ENCODE measurements around the gene TXLNG. TPM values are rescaled to one million over a fixed set of nuclear protein-coding genes. Genes with fewer than 3 reads are reported as not detected.
"Not testable (repeated sequence)": the region's sequence is repeated elsewhere in the genome, so short reads cannot be mapped to it uniquely, and the experiment has no call there.

The TXLNG gene
- total RNA-seq, 1 donor from 2014 or later, result 6.0 TPM

DNA sequence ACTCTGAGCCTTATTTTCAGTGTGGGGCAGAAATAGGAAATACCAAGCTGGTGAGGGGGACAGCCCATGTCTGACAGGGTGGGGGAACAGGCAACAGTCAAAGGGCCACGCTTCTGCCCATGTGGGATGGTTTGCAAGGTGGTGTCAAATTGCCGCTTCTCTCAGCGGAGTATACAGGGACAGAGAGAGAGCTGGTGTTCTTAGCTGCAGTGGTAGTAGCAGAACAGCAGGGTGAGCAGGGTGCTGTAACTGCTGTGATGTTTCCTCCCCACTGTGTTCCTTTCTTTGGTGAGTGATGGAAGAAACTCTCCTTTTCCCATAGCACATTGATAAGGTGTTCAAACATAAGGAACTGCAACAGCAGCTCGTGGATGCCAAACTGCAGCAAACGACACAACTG is 46.0 kb downstream of the TXLNG start:
- no peak for DNase-seq
- ATAC-seq, result no peak
- intact Hi-C loops (cut with micrococcal nuclease), result no loop called here

GRCh38 chrX:16834806-16835205 is 48.5 kb downstream of the TXLNG start:
- intact Hi-C loops (cut with micrococcal nuclease), result no loop called here
- ATAC-seq, result no peak
- no peak for DNase-seq

DNA sequence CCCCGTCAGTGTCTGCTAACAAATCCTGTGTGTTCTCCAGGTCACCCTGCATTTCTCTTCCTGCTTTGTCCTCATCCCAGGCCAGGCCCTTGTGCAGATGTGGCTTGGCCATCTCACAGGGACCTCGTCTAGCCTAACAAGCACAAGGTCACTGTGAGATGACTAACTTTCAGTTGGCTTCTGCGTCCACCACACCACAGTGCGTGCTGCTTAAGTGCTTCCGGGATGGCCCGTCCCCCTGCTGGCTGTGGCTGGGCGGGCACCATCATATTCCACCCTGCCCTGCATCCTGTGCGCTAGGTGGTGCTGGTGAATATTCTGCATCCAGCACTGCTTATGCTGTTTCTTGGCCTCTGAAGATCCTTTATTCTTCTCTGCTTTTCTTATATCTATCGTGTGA is 50.1 kb downstream of the TXLNG start:
- ATAC-seq, result no peak
- DNase-seq, result no peak
- intact Hi-C loops (cut with micrococcal nuclease), result no loop called here

- intact Hi-C loops (cut with micrococcal nuclease), result no loop called here
- peak; percentile 82 for ATAC-seq
- peak; percentile 42 for DNase-seq
These were observed 52.2 kb downstream of the TXLNG start for GRCh38 chrX:16838202-16839066.

GRCh38 chrX:16839219-16839851 is 53.1 kb downstream of the TXLNG start:
- DNase-seq (no peak), ATAC-seq (peak; percentile 35)
- intact Hi-C loops (cut with micrococcal nuclease), result no loop called here

DNA sequence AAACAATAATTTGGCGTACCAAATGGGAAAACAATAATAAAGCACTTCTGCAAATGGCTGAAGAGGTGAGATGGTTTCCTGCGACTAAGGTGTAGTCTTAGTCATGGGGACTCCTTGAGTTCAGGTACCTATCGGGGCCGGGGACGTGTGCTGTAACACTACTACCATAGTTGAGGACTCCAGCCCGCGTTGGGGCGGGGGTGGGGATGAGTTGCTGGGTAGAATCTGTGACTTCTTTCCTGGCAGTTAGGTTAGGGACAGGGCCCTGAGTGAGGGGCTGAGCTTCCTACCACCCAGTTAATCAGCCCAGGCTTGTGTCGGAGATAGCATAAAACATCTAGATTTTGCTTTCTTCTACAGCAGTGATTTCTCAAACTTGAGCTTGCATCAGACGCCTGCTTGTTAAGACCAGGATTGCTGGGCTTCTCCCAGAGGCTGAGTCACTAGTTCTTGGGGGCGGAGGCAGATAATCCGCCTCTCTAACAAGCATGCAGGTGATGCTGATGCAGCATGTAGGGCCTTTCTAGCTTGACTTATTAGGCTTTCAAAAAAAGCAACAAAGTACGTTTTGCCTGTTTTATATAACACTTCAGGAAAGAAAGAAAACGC is 53.7 kb downstream of the TXLNG start:
- ATAC-seq, result peak; percentile 7
- no peak for DNase-seq
- intact Hi-C loops (cut with micrococcal nuclease), result no loop called here

- intact Hi-C loops (cut with micrococcal nuclease), result no loop called here
- ATAC-seq (no peak), DNase-seq (no peak)
These were observed 56.4 kb downstream of the TXLNG start for GRCh38 chrX:16842684-16843083.

DNA sequence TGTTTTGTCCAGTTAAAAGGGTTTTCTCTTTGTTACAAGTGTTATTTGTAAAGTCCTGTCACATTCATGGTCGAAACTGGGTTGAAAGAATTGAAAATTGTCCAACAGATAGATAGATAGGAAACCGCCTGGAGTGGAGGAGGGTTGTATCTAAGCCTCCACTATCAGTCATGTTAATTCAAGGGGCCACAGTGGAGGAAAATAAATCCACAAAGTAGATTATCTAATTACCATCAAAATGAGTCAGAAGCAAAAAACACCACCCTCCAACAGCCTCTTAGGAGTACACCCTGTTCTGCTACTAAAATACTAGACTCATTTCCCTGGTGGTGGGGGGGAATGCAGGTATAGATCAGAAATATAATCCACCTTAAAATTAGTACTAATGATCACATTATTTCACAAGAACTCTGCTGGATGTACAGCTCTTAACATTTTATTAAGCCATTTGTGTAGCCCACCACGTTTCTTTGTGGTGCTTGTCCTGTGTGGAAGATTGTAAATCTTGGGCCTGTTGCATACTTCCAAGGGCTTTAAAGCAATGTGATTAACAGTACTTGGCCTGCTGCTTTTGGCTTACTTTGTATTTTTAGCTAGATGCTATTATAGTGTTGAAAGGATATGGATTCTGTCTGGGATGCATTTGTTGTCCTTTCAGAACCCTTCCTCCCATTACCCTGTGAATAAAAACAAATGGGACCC is 57.1 kb downstream of the TXLNG start:
- DNase-seq (no peak), ATAC-seq (no peak)
- intact Hi-C loops (cut with micrococcal nuclease), result no loop called here

- DNase-seq (no peak), ATAC-seq (no peak)
- intact Hi-C loops (cut with micrococcal nuclease), result no loop called here
These were observed 59.4 kb downstream of the TXLNG start for GRCh38 chrX:16845686-16846085.

DNA sequence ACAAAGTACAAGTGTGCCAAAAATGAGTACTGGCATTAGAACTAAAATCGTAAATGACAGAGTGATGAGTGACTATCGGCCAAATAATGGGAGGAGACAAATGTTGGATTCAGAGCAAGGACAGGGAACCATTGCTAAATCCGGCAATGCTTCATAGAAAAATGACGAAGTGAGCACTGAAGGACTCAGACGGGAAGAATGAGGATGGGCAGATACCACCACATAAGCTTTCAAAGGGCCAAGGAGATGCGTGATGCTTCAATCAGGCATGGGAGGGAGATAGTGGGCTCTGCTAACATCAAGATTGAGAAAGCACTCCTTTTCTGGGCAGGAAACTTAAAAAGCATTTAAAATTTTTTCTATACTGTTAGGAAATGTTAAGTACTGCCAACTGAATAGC is 62.3 kb downstream of the TXLNG start:
- ATAC-seq (no peak), DNase-seq (no peak)
- intact Hi-C loops (cut with micrococcal nuclease), result no loop called here

DNA sequence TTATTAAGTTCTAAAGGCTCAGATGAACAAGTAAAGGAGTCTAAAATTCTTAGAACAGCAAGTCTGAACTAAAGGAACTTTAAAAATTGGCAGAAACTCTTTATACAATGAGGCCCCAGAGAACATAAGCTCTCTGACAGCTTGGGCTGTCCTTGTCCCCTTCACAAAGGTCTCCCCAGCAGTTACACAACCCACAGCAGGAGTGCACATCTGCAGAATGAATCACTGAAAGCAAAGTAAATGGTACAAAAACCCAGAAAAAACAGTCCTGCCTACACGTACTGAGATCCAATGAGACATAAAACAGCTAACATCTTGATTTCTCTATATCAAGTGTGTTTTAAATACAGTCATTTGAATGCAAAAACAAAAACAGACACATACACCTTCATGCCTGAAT is 65.2 kb downstream of the TXLNG start:
- intact Hi-C loops (cut with micrococcal nuclease), result no loop called here
- DNase-seq (no peak), ATAC-seq (peak; percentile 22)

DNA sequence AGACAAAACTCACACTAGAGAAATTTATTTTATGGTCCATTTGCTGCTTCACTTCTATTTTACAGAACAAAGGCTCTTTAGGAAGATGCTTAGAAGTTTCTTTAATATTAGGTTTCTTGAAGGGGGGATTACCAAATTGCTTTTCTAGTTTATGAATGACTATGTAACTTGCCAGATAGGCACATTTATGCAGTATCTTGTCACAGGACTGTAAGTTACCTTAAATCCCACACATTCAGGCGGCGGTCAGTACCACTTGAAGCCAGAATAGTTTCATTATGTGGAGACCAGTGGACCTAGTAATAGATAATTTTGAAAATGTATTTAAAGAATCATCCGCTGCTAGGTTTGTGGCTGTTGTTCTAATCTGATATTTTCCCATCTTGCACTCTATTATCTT is 65.6 kb downstream of the TXLNG start:
- no peak for ATAC-seq
- DNase-seq, result no peak
- intact Hi-C loops (cut with micrococcal nuclease), result no loop called here

- intact Hi-C loops (cut with micrococcal nuclease), result no loop called here
- DNase-seq (no peak), ATAC-seq (no peak)
These were observed 66.4 kb downstream of the TXLNG start for GRCh38 chrX:16852617-16853179.

DNA sequence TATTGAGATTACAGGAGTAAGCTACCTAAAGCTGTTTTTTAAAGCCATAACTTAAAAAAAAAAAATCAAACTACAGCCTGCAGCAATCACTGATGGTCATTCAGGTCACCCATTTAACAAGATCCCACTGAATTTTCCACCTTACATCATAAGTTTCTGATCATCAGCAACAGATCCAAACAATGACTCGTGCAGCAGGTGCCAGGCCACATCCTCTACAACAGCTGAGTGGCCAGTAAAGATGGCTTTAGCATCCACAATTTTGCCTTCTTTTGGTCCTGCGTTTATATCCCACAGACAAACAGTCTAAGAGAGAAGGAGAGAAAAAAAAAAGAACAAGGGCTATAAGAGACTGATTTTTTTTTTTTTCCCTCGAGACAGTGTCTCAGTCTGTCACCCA is 67.3 kb downstream of the TXLNG start:
- ATAC-seq (no peak), DNase-seq (no peak)
- intact Hi-C loops (cut with micrococcal nuclease), result no loop called here

DNA sequence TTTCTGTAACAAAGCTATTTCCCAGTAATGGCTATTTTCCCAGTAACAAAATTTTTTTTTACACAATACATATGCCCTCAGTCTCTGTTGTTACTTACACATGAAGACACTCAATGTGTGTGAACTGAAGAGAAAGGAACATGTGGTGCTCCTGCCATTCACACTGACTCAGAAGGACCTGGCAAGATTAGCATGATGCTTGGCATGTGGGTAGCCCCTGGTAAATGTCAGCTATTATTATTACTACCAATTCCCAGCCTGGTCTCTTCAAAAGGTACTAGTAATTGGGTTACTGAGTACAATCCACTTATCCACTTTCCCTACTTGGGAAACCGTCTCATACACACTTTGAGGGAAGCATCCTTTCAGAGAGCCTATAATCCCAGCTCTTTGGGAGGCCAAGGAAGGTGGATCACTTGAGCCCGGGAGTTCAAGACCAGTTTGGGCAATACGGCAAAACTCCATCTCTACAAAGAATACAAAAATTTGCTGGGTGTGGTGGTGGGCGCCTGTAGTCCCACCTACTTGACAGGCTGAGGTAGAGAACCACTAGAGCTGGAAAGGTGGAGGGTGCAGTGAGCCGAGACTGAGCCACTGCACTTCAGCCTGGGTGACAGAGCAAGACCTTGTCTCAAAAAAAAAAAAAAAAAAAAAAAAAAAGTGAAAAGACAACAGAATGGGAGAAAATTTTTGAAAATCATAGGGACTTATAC is 69.3 kb downstream of the TXLNG start:
- DNase-seq, result no peak
- peak; percentile 15 for ATAC-seq
- intact Hi-C loops (cut with micrococcal nuclease), result no loop called here

DNA sequence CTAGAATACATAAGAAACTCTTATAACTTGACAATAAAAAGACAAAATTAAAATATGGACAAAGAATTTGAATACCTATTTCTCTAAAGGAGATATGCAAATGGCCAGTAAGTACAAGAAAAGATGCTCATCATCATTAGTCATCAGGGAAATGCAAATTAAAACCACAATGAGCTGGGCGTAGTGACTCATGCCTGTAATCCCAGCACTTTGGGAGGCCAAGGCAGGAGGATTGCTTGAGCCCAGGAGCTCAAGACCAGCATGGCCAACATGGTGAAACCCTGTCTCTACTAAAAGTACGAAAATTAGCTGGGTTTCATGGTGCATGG is 69.8 kb downstream of the TXLNG start:
- intact Hi-C loops (cut with micrococcal nuclease); DNase-seq; ATAC-seq: not testable (repeated sequence)

DNA sequence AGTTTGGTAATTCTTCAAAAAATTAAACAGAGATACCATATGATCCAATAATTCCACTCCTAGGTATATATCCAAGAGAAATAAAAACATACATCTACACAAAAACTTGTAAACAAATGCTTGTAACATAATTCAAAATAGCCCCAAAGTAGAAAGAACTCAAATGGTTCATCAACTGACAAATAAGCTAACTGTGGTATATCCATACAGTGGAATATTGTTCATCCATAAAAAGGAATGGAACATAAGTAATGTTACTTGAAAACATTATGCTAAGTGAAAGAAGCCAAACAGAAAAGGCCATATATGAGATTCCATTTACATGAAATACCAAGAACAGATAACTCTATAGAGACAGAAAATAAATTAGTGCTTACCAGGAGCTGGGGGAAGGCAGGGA is 70.5 kb downstream of the TXLNG start:
- intact Hi-C loops (cut with micrococcal nuclease), result no loop called here
- ATAC-seq (no peak), DNase-seq (no peak)

DNA sequence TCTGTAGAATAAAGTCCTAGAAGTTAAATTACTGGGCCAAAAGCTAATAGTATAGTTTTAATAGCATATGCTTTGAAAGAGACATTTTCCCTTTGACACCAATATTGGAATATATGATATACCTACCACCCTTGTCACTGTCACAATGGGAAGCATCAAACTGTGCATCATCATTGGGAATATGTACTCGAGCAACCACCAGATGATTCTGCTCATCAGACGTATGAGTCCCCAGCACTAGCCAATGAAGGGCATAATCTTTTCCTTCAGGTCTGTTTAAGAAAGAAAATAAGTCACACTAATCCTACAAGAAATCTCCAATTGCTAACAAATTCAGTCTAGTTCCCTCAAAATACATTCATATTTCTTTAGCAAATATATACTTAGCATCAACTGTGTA is 76.6 kb downstream of the TXLNG start:
- intact Hi-C loops (cut with micrococcal nuclease), result no loop called here
- DNase-seq, result no peak
- no peak for ATAC-seq

- ATAC-seq, result no peak
- intact Hi-C loops (cut with micrococcal nuclease), result no loop called here
These were observed 81.7 kb downstream of the TXLNG start for GRCh38 chrX:16867947-16868346.

More at GRCh38 chrX:16867947-16868346, 81.7 kb downstream of the TXLNG start:
- DNase-seq, result no peak
